DOHH2 (cell line): Measurements from ENCODE around the gene CCDC116.

Experiments used
- H3F3A ChIP-seq: fragments of 200-600 bp; sonication (generic), shearing (Covaris generic); 2 replicates; pipeline ENCODE4 v1.6.0; 2016; ENCODE audit warnings: antibody characterized with exemption, mild to moderate bottlenecking; ENCODE audit not compliant: control insufficient read depth, insufficient read depth
- H3K27ac ChIP-seq: fragments of 200-600 bp; sonication (generic); 2 replicates; pipeline ENCODE4 v1.5.1; 2014; ENCODE audit warnings: low read depth, mild to moderate bottlenecking, low read length, moderate library complexity
- H3K27me3 ChIP-seq: fragments of 200-600 bp; sonication (generic); 2 replicates; pipeline ENCODE4 v1.6.1; 2014; ENCODE audit warnings: mild to moderate bottlenecking, low read length, mixed read lengths; ENCODE audit not compliant: control insufficient read depth
- H3K36me3 ChIP-seq: fragments of 200-600 bp; sonication (generic); 2 replicates; pipeline ENCODE4 v1.6.1; 2014; ENCODE audit warnings: mild to moderate bottlenecking, low read length, moderate library complexity, mixed read lengths; ENCODE audit not compliant: control insufficient read depth
- H3K4me1 ChIP-seq: fragments of 200-600 bp; sonication (generic); 2 replicates; pipeline ENCODE4 v1.6.1; 2014; ENCODE audit warnings: mild to moderate bottlenecking, low read length, mixed read lengths; ENCODE audit not compliant: control insufficient read depth
- H3K4me2 ChIP-seq: fragments of 200-600 bp; sonication (generic); 2 replicates; pipeline ENCODE4 v1.6.0; 2014; ENCODE audit warnings: mild to moderate bottlenecking, low read length, moderate library complexity
- H3K4me3 ChIP-seq: fragments of 200-600 bp; sonication (generic); 2 replicates; pipeline ENCODE4 v1.5.1; 2014; ENCODE audit warnings: mild to moderate bottlenecking, low read length, mixed read lengths
- H3K79me2 ChIP-seq: fragments of 200-600 bp; sonication (generic); 2 replicates; pipeline ENCODE4 v1.6.1; 2014; ENCODE audit warnings: mild to moderate bottlenecking, low read length, mixed read lengths; ENCODE audit not compliant: control insufficient read depth
- H3K9me2 ChIP-seq: fragments of 200-600 bp; sonication (generic); replicated peaks from 2 replicates; pipeline ENCODE4 v1.6.1; 2014; ENCODE audit warnings: mild to moderate bottlenecking, low read length, mixed read lengths; ENCODE audit not compliant: control insufficient read depth
- H3K9me3 ChIP-seq: fragments of 200-600 bp; sonication (generic); 2 replicates; pipeline ENCODE4 v1.6.1; 2014; ENCODE audit warnings: antibody characterized with exemption, low read length, mixed read lengths; ENCODE audit not compliant: control insufficient read depth, insufficient read depth
- H4K20me1 ChIP-seq: fragments of 200-600 bp; sonication (generic); 2 replicates; pipeline ENCODE4 v1.6.0; 2014; ENCODE audit warnings: low read depth, mild to moderate bottlenecking, antibody characterized with exemption, low read length, moderate library complexity; ENCODE audit not compliant: control insufficient read depth, insufficient read depth
- CTCF ChIP-seq: fragments of 200-600 bp; sonication (generic); IDR thresholded peaks from one replicate; pipeline ENCODE4 v1.5.1; 2014; ENCODE audit warnings: antibody characterized with exemption, mild to moderate bottlenecking, low read depth, low read length; ENCODE audit not compliant: poor library complexity, severe bottlenecking
- EZH2phosphoT487 ChIP-seq: fragments of 200-600 bp; sonication (generic); IDR thresholded peaks from 2 replicates; pipeline ENCODE4 v1.6.1; 2017; ENCODE audit warnings: borderline replicate concordance, mild to moderate bottlenecking, antibody characterized with exemption, low read length, moderate library complexity, mixed read lengths

CCDC116 gene

DNA sequence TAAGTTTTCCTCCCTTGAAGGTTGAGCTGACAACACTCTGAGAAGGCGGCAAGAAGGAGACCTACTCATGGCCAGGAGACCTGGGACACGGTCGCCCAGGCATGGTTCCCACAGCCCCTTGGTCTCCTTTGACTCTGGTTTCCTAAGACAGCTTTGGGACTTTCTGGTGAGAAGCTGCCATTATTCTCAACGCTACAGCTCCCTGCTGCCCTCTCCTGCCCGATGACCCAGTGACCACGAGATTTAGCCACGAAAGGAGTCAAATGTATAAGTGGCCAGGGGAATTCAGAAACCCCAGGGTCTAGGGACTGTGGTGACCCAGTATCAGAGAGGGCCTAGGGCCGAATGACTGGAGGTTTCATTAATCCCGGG, 8.8 kb downstream of the CCDC116 start:
- Histone ChIP-seq H3K27me3 (no peaks in the 10 kb centered on the region), H3K4me3 (peak overlapping the region; percentile 85), H3K9me2 (no peaks in the 10 kb centered on the region), H3K36me3 (peaks cover 18% of the 10 kb centered on the region), H3F3A (no peaks in the 10 kb centered on the region; the same call in 1 of the 2 replicates), H4K20me1 (peaks cover 3% of the 10 kb centered on the region; the same call in 1 of the 2 replicates), H3K4me2 (peak overlapping the region; percentile 94), H3K9me3 (no peaks in the 10 kb centered on the region), H3K27ac (no peak overlapping the region), H3K4me1 (peaks cover 28% of the 10 kb centered on the region), H3K79me2 (peaks cover 21% of the 10 kb centered on the region)
- TF ChIP-seq EZH2phosphoT487 (no peak), CTCF (no peak)

- H3K27me3 ChIP-seq = no peaks in the 10 kb centered on the region
Measured at GRCh38 chr22:21641789-21642583, 9.4 kb downstream of the CCDC116 start, which contains the start of gene SDF2L1. Gene SDF2L1 (plus strand): TSS chr22:21642302. CDS start chr22:21642337, 35 bp downstream.

GRCh38 chr22:21642584-21643448, 10.3 kb downstream of the CCDC116 start:
- no peaks in the 10 kb centered on the region for H3K27me3 ChIP-seq
- TF ChIP-seq EZH2phosphoT487 = no peak
- peak; percentile 82 for TF ChIP-seq CTCF
- peaks cover 28% of the 10 kb centered on the region for H3K79me2 ChIP-seq
- H3K27ac ChIP-seq = peak overlapping the region; percentile 36
- peak overlapping the region; percentile 94 for H3K4me2 ChIP-seq
- peaks cover 32% of the 10 kb centered on the region for H3K4me1 ChIP-seq
- peaks cover 27% of the 10 kb centered on the region for H3K36me3 ChIP-seq
- H3K9me2 ChIP-seq = no peaks in the 10 kb centered on the region
- H3K4me3 ChIP-seq = peak overlapping the region; percentile 85
- no peaks in the 10 kb centered on the region; the same call in 1 of the 2 replicates for H3F3A ChIP-seq
- peaks cover 4% of the 10 kb centered on the region; the same call in 1 of the 2 replicates for H4K20me1 ChIP-seq
- H3K9me3 ChIP-seq = no peaks in the 10 kb centered on the region

More at GRCh38 chr22:21641789-21642583, 9.4 kb downstream of the CCDC116 start, which contains the start of gene SDF2L1:
- H3K4me3 ChIP-seq = peak within 1 kb of the TSS; percentile 85
- peak within 1 kb of the TSS; percentile 94 for H3K4me2 ChIP-seq
- H3F3A ChIP-seq = no peaks in the 10 kb centered on the region; the same call in 1 of the 2 replicates
- no peaks in the 10 kb centered on the region for H3K9me2 ChIP-seq
- H4K20me1 ChIP-seq = peaks cover 4% of the 10 kb centered on the region; the same call in 1 of the 2 replicates
- H3K79me2 ChIP-seq = peaks cover 25% of the 10 kb centered on the region
- TF ChIP-seq EZH2phosphoT487 = no peak
- TF ChIP-seq CTCF = no peak
- peak within 1 kb of the TSS; percentile 36 for H3K27ac ChIP-seq
- H3K9me3 ChIP-seq = no peaks in the 10 kb centered on the region
- peaks cover 23% of the 10 kb centered on the region for H3K36me3 ChIP-seq
- peaks cover 33% of the 10 kb centered on the region for H3K4me1 ChIP-seq
